Stimulated activated CD8-positive, alpha-beta memory T cell treated with anti-CD3 and anti-CD28 coated beads, Interleukin-7, amount 100 ng/mL, for 4 hours (primary cell): ENCODE data around the gene HEXIM2.
"Not testable (repeated sequence)": the region's sequence is repeated elsewhere in the genome, so short reads cannot be mapped to it uniquely, and the experiment has no call there.

Source experiments
- DNase-seq, 2 donors: peaks; one replicate each; pipeline ENCODE4 v3.0.0-alpha.2; 2020; ENCODE audit warnings: low read depth in 2 of 2

HEXIM2 gene

GRCh38 chr17:45161288-45162024 lies at the start of gene HEXIM2:
Gene HEXIM2 (plus strand): TSS chr17:45161875. CDS start chr17:45162794, 919 bp downstream.
- peak; percentile 93 to 98 for DNase-seq

- no peak for DNase-seq
Observed at GRCh38 chr17:45112559-45113423, 48.9 kb upstream of the HEXIM2 start.

- DNase-seq, result no peak
Observed at GRCh38 chr17:45113424-45113754, 48.3 kb upstream of the HEXIM2 start.

- DNase-seq, result no peak
Observed at GRCh38 chr17:45114117-45114932, 47.4 kb upstream of the HEXIM2 start.

GRCh38 chr17:45115015-45115625 lies 46.6 kb upstream of the HEXIM2 start:
- no peak for DNase-seq

GRCh38 chr17:45115871-45116270 lies 45.8 kb upstream of the HEXIM2 start:
- no peak for DNase-seq

GRCh38 chr17:45116434-45117016 lies 45.1 kb upstream of the HEXIM2 start:
- no peak for DNase-seq

GRCh38 chr17:45117334-45117733 lies 44.3 kb upstream of the HEXIM2 start:
- no peak for DNase-seq

GRCh38 chr17:45117848-45118646 lies 43.6 kb upstream of the HEXIM2 start:
- no peak for DNase-seq

- DNase-seq, result no peak
Observed at GRCh38 chr17:45118691-45119090, 43.0 kb upstream of the HEXIM2 start.

- DNase-seq, result no peak
Observed at GRCh38 chr17:45119964-45120363, 41.7 kb upstream of the HEXIM2 start.

- DNase-seq, result no peak
Observed at GRCh38 chr17:45120558-45120957, 41.1 kb upstream of the HEXIM2 start.

GRCh38 chr17:45121055-45121454 lies 40.6 kb upstream of the HEXIM2 start:
- no peak for DNase-seq

- no peak for DNase-seq
Observed at GRCh38 chr17:45123076-45123770, 38.5 kb upstream of the HEXIM2 start.

- peak in 1 of 2 donors; percentile 19 for DNase-seq
Observed at GRCh38 chr17:45123930-45124796, 37.5 kb upstream of the HEXIM2 start.

- not testable (repeated sequence) for DNase-seq
Observed at GRCh38 chr17:45124797-45125122, 36.9 kb upstream of the HEXIM2 start.

GRCh38 chr17:45125509-45125908 lies 36.2 kb upstream of the HEXIM2 start:
- no peak for DNase-seq

- DNase-seq, result no peak
Observed at GRCh38 chr17:45127207-45127547, 34.5 kb upstream of the HEXIM2 start.
